Measurements from ENCODE around the gene PLEKHG4B.
A peak's percentile ranks its signal among the peaks of the same experiment; 100 is the strongest.
"Not testable (repeated sequence)": the region's sequence is repeated elsewhere in the genome, so short reads cannot be mapped to it uniquely, and the experiment has no call there.

Gene PLEKHG4B

DNA sequence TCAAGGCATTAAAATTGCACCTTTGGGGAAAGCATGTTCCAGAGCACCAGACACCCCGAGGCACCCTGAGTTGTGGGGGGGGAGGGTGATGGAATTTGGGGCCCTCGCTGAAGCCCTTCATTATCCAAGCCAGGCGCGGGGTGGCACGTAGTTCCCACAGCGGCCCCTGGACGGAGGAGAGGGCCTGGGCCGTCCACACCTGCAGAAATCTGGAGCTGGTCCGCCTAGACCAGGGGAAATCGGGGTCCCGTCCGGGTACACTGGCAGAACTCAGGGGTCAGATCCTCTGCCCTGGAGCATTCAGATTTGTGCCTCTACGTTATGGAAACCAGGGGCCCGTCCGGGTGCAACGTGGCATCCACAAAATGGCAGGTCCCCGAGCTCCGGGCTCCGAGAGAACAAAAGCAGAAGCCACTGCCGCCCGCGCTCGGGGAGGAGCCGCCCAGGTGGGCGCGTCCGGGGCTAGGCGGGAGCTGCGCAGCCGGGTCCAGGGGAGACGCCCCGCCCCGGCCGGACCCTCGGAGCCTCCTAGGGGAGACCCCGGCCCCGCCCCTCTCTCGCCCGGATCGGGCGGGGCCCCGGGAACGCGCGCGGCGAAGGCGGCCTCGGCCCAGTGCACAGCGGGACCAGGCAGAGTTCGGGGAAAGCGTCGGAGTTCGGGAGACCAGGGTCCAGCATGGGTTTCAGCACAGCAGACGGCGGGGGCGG is at the start of gene PLEKHG4B:
Gene PLEKHG4B (plus strand): TSS at position 613 of the 708 bp plus-strand sequence. CDS start 64 bp downstream, at position 677.
- no peak for DNase-seq (ENCODE audit: low spot score)

- no peak for DNase-seq (ENCODE audit: low spot score)
These were observed 49.7 kb upstream of the PLEKHG4B start for GRCh38 chr5:42250-42649.

GRCh38 chr5:48192-48591 is 43.8 kb upstream of the PLEKHG4B start:
- no peak for DNase-seq (ENCODE audit: low spot score)

DNA sequence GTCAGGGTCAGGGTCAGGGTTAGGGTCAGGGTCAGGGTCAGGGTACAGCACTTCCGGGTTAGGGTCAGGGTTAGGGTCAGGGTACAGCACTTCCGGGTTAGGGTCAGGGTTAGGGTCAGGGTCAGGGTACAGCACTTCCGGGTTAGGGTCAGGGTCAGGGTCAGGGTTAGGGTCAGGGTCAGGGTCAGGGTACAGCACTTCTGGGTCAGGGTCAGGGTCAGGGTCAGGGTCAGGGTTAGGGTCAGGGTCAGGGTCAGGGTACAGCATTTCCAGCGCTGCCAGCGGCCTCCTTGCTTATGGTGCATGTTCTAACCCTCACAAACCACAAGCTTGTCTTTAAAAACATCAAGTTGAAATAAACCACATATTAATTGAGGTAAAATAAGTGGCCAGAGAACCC is 42.4 kb upstream of the PLEKHG4B start:
- not testable (repeated sequence) for DNase-seq (ENCODE audit: low spot score)

DNA sequence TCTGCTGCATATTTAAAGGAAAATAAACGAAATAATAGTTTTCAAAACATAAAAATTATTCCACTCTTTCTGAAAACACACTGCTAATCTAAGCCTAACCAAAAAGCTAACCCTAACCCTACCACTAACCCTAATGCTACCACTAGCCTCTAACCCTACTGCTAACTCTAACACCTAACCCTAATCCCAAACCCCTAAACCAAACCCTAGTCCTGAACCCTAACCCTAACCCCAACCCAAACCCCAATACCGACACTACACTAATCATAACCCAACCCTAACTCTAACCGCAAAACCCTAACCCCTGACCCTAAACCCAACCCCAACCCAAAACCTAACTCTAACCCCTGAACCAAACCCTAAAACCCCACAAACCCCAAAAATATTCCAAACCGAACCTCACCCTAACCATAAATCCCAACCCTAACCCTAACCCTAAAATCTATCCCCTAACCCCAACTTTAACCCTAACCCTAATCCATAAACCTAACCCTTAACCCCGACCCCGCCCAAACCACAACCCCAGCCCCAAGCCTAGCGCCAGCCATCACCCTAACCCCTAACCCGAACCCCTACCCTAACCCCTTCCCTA is 41.9 kb upstream of the PLEKHG4B start:
- no peak for DNase-seq (ENCODE audit: low spot score)

GRCh38 chr5:50724-51499 is 41.1 kb upstream of the PLEKHG4B start:
- DNase-seq (ENCODE audit: low spot score) = no peak

GRCh38 chr5:51500-51823 is 40.5 kb upstream of the PLEKHG4B start:
- no peak for DNase-seq (ENCODE audit: low spot score)

DNA sequence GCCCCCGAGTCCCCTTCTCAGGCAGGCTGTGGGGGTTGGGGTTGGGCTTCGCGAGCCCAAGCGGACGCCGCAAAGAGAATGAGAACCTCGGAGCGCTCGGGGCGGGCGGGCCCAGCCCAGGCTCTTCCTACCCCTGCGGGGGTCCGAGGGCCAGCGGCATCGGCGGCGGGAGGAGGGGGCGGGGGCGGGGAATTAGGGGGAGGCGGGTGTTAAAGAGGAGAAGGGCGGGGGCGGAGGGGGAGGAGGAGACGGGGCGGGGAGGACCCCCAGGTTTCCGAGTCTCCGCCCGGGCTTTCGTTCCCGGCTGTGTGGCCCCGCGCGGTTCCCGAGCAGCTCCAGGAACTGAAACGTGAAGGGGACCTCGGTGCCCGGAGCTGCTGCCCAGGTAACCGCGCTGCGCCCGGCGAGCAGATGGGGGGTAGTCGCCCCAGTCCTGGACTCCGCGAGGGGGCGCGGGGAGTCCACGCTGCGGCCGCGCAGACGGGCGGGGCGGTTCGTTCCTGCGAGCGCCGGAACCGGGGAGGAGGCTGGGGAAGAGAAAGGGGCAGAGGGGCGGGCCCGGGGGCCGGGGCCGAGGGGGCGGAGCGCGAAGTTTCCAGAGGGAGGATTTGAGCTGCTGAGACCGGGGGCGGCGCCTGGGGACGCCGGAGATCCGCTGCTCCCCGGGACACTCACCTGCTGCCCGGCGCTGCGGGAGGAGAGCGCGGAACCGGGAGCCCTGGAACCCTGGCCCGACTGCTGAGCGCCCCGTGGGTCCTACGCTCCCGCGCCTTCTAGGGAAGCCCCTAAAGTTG is 38.4 kb upstream of the PLEKHG4B start:
- DNase-seq (ENCODE audit: low spot score) = no peak

GRCh38 chr5:54175-54730 is 37.7 kb upstream of the PLEKHG4B start:
- DNase-seq (ENCODE audit: low spot score) = no peak

GRCh38 chr5:54876-55569 is 36.9 kb upstream of the PLEKHG4B start:
- no peak for DNase-seq (ENCODE audit: low spot score)

DNA sequence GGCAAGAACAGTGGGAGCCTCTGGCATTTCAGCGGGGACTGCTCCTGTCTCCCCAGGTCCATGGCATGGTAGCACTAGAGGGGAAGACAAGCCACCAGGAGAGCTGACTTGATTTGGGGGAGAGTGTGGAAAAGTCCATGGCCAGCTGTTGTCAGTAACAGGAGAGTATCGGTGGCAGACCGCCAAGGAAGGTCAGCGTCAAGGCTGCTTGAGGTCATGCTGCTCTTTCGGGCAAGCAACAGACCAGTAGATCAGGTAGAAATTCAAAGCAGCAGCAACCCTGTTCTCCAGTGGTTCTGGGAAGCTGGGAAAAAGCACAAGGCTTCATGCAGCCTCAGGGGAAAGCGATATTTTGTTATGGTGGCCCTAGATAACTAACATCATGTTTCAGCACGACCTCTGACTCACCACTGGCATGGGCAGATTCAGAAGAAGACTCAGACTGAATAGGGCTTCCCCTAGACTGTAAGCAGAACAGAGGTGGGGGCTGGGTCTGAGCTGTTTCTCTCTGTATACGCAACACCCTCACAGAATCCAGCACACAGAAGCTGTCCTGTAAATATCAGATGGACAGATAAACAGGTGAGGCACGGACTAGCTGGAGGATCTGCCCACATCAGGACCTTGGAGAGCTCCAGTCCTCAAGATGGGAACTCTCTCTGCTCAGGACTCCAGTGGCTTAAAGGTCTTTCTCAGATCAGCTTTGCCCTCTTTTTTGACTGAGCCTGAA is 35.2 kb upstream of the PLEKHG4B start:
- peak; percentile 45 for DNase-seq (ENCODE audit: low spot score)

DNA sequence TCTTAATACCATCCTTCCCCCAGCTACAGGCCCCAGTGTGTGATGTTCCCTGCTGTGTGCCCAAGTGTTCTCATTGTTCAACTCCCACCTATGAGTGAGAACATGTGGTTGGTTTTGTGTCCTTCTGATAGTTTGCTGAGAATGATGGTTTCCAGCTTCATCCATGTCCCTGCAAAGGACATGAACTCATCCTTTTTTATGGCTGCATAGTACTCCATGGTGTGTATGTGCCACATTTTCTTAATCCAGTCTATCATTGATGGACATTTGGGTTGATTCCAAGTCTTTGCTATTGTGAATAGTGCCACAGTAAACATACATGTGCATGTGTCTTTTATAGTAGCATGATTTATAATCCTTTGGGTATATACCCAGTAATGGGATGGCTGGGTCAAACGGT is 31.7 kb upstream of the PLEKHG4B start:
- DNase-seq (ENCODE audit: low spot score) = not testable (repeated sequence)

DNA sequence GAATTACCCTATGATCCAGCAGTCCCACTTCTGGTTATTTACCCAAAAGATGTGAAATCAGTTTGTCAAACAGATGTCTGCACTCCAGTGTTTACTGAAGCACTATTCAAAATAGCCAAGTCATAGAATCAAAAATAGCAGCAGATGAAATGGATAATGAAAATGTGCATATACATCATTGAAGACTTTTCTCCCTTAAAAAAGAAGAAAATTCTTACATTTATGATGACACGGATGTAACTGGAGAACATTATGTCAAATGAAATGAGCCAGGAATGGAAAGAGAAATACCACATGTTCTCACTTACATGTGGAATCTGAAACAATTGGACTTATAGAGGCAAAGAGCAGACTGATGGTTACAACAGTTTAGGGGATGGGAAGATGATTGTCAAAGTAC is 21.5 kb upstream of the PLEKHG4B start:
- no peak for DNase-seq (ENCODE audit: low spot score)

GRCh38 chr5:72316-73180 is 19.4 kb upstream of the PLEKHG4B start:
- DNase-seq (ENCODE audit: low spot score) = not testable (repeated sequence)

- DNase-seq (ENCODE audit: low spot score) = not testable (repeated sequence)
These were observed 18.9 kb upstream of the PLEKHG4B start for GRCh38 chr5:73181-73447.

DNA sequence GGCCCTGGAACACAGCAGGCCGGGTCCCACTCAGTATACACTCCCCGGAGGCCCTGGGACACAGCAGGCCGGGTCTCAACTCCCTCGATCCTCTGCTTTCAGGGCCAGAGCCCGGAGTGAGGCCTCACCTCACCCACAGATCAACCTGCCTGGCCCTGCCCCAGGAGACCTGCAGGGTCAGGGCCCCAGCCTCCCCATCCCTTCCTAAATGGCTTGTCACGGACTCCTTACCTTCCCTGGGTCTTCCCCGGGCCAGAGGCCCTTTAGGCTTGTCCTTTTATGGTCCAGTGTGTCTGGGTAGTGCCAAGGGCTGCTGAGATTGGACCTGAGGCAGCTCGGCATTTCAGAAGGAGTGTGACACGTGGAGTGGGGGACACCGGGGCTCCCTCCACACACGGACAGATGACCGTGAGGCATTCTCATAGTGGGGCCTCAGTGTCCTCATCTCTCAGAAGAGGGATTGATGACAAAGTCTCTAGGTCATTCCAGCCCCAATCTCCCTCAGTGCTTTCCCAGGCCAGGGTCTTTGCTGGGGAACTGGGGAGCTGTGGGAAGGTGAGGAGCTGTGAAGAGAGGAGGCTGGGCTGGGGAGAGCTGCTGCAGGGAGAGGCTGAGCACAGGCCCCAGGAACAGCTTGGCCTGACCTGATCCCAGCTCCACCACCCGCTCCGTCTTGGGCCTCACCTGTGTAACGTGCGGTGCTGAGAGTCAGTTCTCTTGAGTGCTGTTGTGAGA is 18.0 kb upstream of the PLEKHG4B start:
- DNase-seq (ENCODE audit: low spot score) = no peak

- DNase-seq (ENCODE audit: low spot score) = no peak
These were observed 17.4 kb upstream of the PLEKHG4B start for GRCh38 chr5:74503-75109.

GRCh38 chr5:75331-76320 is 16.3 kb upstream of the PLEKHG4B start:
- no peak for DNase-seq (ENCODE audit: low spot score)
